ENCODE measurements around the gene KLHL6.
A peak's percentile ranks its signal among the peaks of the same experiment; 100 is the strongest.
"Not testable (repeated sequence)": the region's sequence is repeated elsewhere in the genome, so short reads cannot be mapped to it uniquely, and the experiment has no call there.

Gene KLHL6

GRCh38 chr3:183576487-183577107 is 21.1 kb upstream of the KLHL6 start:
- no peak overlapping the region for H3K4me3 Mint-ChIP-seq
- no peaks in the 10 kb centered on the region for H3K36me3 Mint-ChIP-seq (ENCODE audit: low read depth)
- no peak for TF ChIP-seq CTCF (IDR thresholded peaks at IDR 0.05; ENCODE audit: unreplicated experiment in 3 of 3)
- peaks cover 16% of the 10 kb centered on the region for H3K27me3 Mint-ChIP-seq (ENCODE audit: low read depth)
- no peak overlapping the region for H3K27ac Mint-ChIP-seq
- peaks cover 38% of the 10 kb centered on the region for H3K4me1 Mint-ChIP-seq
- no peaks in the 10 kb centered on the region for H3K9me3 Mint-ChIP-seq

GRCh38 chr3:183572935-183573334 is 17.4 kb upstream of the KLHL6 start:
- no peak for TF ChIP-seq CTCF (IDR thresholded peaks at IDR 0.05; ENCODE audit: unreplicated experiment in 3 of 3)
- Mint-ChIP-seq H3K27ac (no peak overlapping the region), H3K36me3 (ENCODE audit: low read depth) (no peaks in the 10 kb centered on the region), H3K4me3 (no peak overlapping the region), H3K4me1 (peaks cover 19% of the 10 kb centered on the region), H3K9me3 (no peaks in the 10 kb centered on the region), H3K27me3 (ENCODE audit: low read depth) (peaks cover 7% of the 10 kb centered on the region)

GRCh38 chr3:183570191-183570590 is 14.7 kb upstream of the KLHL6 start:
- not testable (repeated sequence) for H3K36me3 Mint-ChIP-seq (ENCODE audit: low read depth); H3K27me3 Mint-ChIP-seq (ENCODE audit: low read depth); H3K4me1 Mint-ChIP-seq; H3K9me3 Mint-ChIP-seq; H3K4me3 Mint-ChIP-seq; H3K27ac Mint-ChIP-seq

GRCh38 chr3:183566880-183567279 is 11.4 kb upstream of the KLHL6 start:
- Mint-ChIP-seq H3K27me3 (ENCODE audit: low read depth) (peaks cover 5% of the 10 kb centered on the region), H3K27ac (no peak overlapping the region), H3K36me3 (ENCODE audit: low read depth) (no peaks in the 10 kb centered on the region)

GRCh38 chr3:183564046-183564445 is 8.5 kb upstream of the KLHL6 start:
- TF ChIP-seq CTCF (IDR thresholded peaks at IDR 0.05; ENCODE audit: unreplicated experiment in 3 of 3) = no peak
- no peak overlapping the region for H3K4me3 Mint-ChIP-seq
- H3K27ac Mint-ChIP-seq = no peak overlapping the region
- H3K9me3 Mint-ChIP-seq = no peaks in the 10 kb centered on the region
- H3K36me3 Mint-ChIP-seq (ENCODE audit: low read depth) = no peaks in the 10 kb centered on the region
- peaks cover 6% of the 10 kb centered on the region for H3K4me1 Mint-ChIP-seq
- peaks cover 5% of the 10 kb centered on the region for H3K27me3 Mint-ChIP-seq (ENCODE audit: low read depth)

More at GRCh38 chr3:183566880-183567279, 11.4 kb upstream of the KLHL6 start:
- H3K4me3 Mint-ChIP-seq = no peak overlapping the region
- no peak for TF ChIP-seq CTCF (IDR thresholded peaks at IDR 0.05; ENCODE audit: unreplicated experiment in 3 of 3)
- peaks cover 6% of the 10 kb centered on the region for H3K4me1 Mint-ChIP-seq
- H3K9me3 Mint-ChIP-seq = no peaks in the 10 kb centered on the region

- H3K9me3 Mint-ChIP-seq = no peaks in the 10 kb centered on the region
- no peak for TF ChIP-seq CTCF (IDR thresholded peaks at IDR 0.05; ENCODE audit: unreplicated experiment in 3 of 3)
- H3K27me3 Mint-ChIP-seq (ENCODE audit: low read depth) = peaks cover 5% of the 10 kb centered on the region
- H3K36me3 Mint-ChIP-seq (ENCODE audit: low read depth) = no peaks in the 10 kb centered on the region
- H3K4me3 Mint-ChIP-seq = no peak overlapping the region
- H3K27ac Mint-ChIP-seq = peak overlapping the region in 2 of 3 experiments; percentile 8 to 72
- peaks cover 6% of the 10 kb centered on the region for H3K4me1 Mint-ChIP-seq
Observed at GRCh38 chr3:183563536-183563874, 8.0 kb upstream of the KLHL6 start.
